Muscle of leg (tissue), 11 donors: ENCODE data around the gene STX8. TPM values are rescaled to one million over a fixed set of nuclear protein-coding genes. Genes with fewer than 3 reads are reported as not detected.
"Not testable (repeated sequence)": the region's sequence is repeated elsewhere in the genome, so short reads cannot be mapped to it uniquely, and the experiment has no call there.

Source experiments
- DNase-seq: peaks from one replicate; pipeline ENCODE4 v3.0.0; 2013
- H3K27ac ChIP-seq: one replicate; pipeline ENCODE4 v1.5.1; 2013; ENCODE audit warnings: mild to moderate bottlenecking, low read length, control low read depth
- H3K27me3 ChIP-seq: one replicate; pipeline ENCODE4 v1.6.1; 2013; ENCODE audit warnings: low read length; ENCODE audit not compliant: control insufficient read depth, insufficient read depth
- H3K36me3 ChIP-seq: one replicate; pipeline ENCODE4 v1.6.1; 2013; ENCODE audit warnings: low read length; ENCODE audit not compliant: control insufficient read depth, insufficient read depth
- H3K4me1 ChIP-seq: one replicate; pipeline ENCODE4 v1.6.1; 2013; ENCODE audit warnings: low read length; ENCODE audit not compliant: control insufficient read depth, insufficient read depth
- H3K4me3 ChIP-seq: one replicate; pipeline ENCODE4 v1.5.1; 2013; ENCODE audit warnings: low read length, control low read depth
- H3K9me3 ChIP-seq: replicated peaks from 2 replicates; pipeline ENCODE4 v1.6.1; 2013; ENCODE audit warnings: low read depth, low read length; ENCODE audit not compliant: control insufficient read depth
- WGBS: methylation state at CpG from one replicate; pipeline ENCODE4 v1.1.5; 2013; ENCODE audit warnings: missing lambda C conversion rate; ENCODE audit not compliant: insufficient coverage; 5-methylcytosine and 5-hydroxymethylcytosine counted together
- polyA plus RNA-seq, 8 donors: library from polyadenylated mRNA; unstranded; fragments of 120-200 nt; gene quantifications; one replicate each; pipeline versions ENCODE4 v1.2.1 to v1.2.3, GENCODE V29; 2013; ENCODE audit warnings: inconsistent platforms in 1 of 8, low replicate concordance in 1 of 8; ENCODE audit not compliant: insufficient read length in 8 of 8, insufficient read depth in 1 of 8
- total RNA-seq: library from RNA; stranded (reverse); fragments of 120-200 nt; gene quantifications from one replicate; pipeline ENCODE4 v1.2.4, GENCODE V29; 2013

Gene STX8
- total and polyA plus RNA-seq, 9 donors: 39.1 to 68.8 (median 46.2) TPM

- no peaks in the 10 kb centered on the region for H3K27me3 ChIP-seq
- H3K9me3 ChIP-seq: no peaks in the 10 kb centered on the region
- no peak for DNase-seq
- no peak overlapping the region for H3K4me3 ChIP-seq
- H3K36me3 ChIP-seq: no peaks in the 10 kb centered on the region
- WGBS: 75% methylated on average over 2 of the region's 13 CpGs
- H3K4me1 ChIP-seq: peaks cover 14% of the 10 kb centered on the region
- no peak overlapping the region for H3K27ac ChIP-seq
Measured at GRCh38 chr17:9363440-9364350, 211.9 kb downstream of the STX8 start.

GRCh38 chr17:9361188-9361955 lies 214.2 kb downstream of the STX8 start:
- no peak for DNase-seq

GRCh38 chr17:9360677-9361081 lies 214.9 kb downstream of the STX8 start:
- Histone ChIP-seq H3K27ac (no peak overlapping the region), H3K27me3 (no peaks in the 10 kb centered on the region), H3K36me3 (no peaks in the 10 kb centered on the region), H3K4me3 (no peak overlapping the region), H3K4me1 (peaks cover 5% of the 10 kb centered on the region), H3K9me3 (no peaks in the 10 kb centered on the region)
- DNase-seq: no peak
- 70% methylated on average over 12 of the region's 13 CpGs for WGBS

More at GRCh38 chr17:9361188-9361955, 214.2 kb downstream of the STX8 start:
- WGBS: no CpG with 5 or more reads among the region's 7 CpGs
- Histone ChIP-seq H3K27ac (no peak overlapping the region), H3K4me3 (no peak overlapping the region), H3K36me3 (no peaks in the 10 kb centered on the region), H3K4me1 (peaks cover 5% of the 10 kb centered on the region), H3K9me3 (no peaks in the 10 kb centered on the region), H3K27me3 (no peaks in the 10 kb centered on the region)

- Histone ChIP-seq H3K4me1 (peaks cover 2% of the 10 kb centered on the region), H3K27me3 (no peaks in the 10 kb centered on the region), H3K27ac (no peak overlapping the region), H3K4me3 (no peak overlapping the region), H3K36me3 (no peaks in the 10 kb centered on the region), H3K9me3 (no peaks in the 10 kb centered on the region)
- 66% methylated on average over 3 of the region's 3 CpGs for WGBS
- peak; percentile 56 for DNase-seq
Measured at GRCh38 chr17:9356488-9356911, 219.1 kb downstream of the STX8 start.

- no peak for DNase-seq
- H3K9me3 ChIP-seq: no peaks in the 10 kb centered on the region
- 93% methylated on average over 2 of the region's 3 CpGs for WGBS
- H3K36me3 ChIP-seq: no peaks in the 10 kb centered on the region
- H3K27me3 ChIP-seq: no peaks in the 10 kb centered on the region
- no peak overlapping the region for H3K27ac ChIP-seq
- no peaks in the 10 kb centered on the region for H3K4me1 ChIP-seq
- H3K4me3 ChIP-seq: no peak overlapping the region
Measured at GRCh38 chr17:9355846-9356245, 219.8 kb downstream of the STX8 start.

- H3K9me3 ChIP-seq: not testable (repeated sequence)
Measured at GRCh38 chr17:9355231-9355630, 220.4 kb downstream of the STX8 start.

GRCh38 chr17:9350080-9350479 lies 225.5 kb downstream of the STX8 start:
- DNase-seq: no peak
- Histone ChIP-seq H3K9me3 (no peaks in the 10 kb centered on the region), H3K4me3 (no peak overlapping the region), H3K27me3 (no peaks in the 10 kb centered on the region), H3K27ac (no peak overlapping the region), H3K4me1 (no peaks in the 10 kb centered on the region), H3K36me3 (no peaks in the 10 kb centered on the region)
- WGBS: 85% methylated on average over 1 of the region's 6 CpGs

More at GRCh38 chr17:9355231-9355630, 220.4 kb downstream of the STX8 start:
- not testable (repeated sequence) for H3K4me3 ChIP-seq, DNase-seq, H3K27me3 ChIP-seq, H3K4me1 ChIP-seq, H3K36me3 ChIP-seq, H3K27ac ChIP-seq
- WGBS: 88% methylated on average over 1 of the region's 10 CpGs

- H3K4me3 ChIP-seq: no peak overlapping the region
- 69% methylated on average over 2 of the region's 5 CpGs for WGBS
- no peak overlapping the region for H3K27ac ChIP-seq
- H3K9me3 ChIP-seq: no peaks in the 10 kb centered on the region
- H3K36me3 ChIP-seq: no peaks in the 10 kb centered on the region
- H3K27me3 ChIP-seq: no peaks in the 10 kb centered on the region
- peaks cover 3% of the 10 kb centered on the region for H3K4me1 ChIP-seq
- no peak for DNase-seq
Measured at GRCh38 chr17:9346296-9346926, 229.2 kb downstream of the STX8 start.

GRCh38 chr17:9343516-9343915 lies 232.1 kb downstream of the STX8 start:
- no CpG with 5 or more reads among the region's 5 CpGs for WGBS
- Histone ChIP-seq H3K36me3 (no peaks in the 10 kb centered on the region), H3K9me3 (no peaks in the 10 kb centered on the region), H3K4me3 (no peak overlapping the region), H3K27me3 (no peaks in the 10 kb centered on the region), H3K4me1 (peaks cover 3% of the 10 kb centered on the region), H3K27ac (no peak overlapping the region)
- DNase-seq: peak; percentile 44

GRCh38 chr17:9342225-9342624 lies 233.4 kb downstream of the STX8 start:
- WGBS: 86% methylated on average over 8 of the region's 8 CpGs
- no peak overlapping the region for H3K4me3 ChIP-seq
- no peak overlapping the region for H3K27ac ChIP-seq
- H3K27me3 ChIP-seq: no peaks in the 10 kb centered on the region
- H3K36me3 ChIP-seq: no peaks in the 10 kb centered on the region
- H3K4me1 ChIP-seq: peaks cover 3% of the 10 kb centered on the region
- no peak for DNase-seq
- H3K9me3 ChIP-seq: no peaks in the 10 kb centered on the region
